Dedifferentiated amniotic fluid mesenchymal stem cell (primary cell): ENCODE results near the gene TYSND1.
"Not testable (repeated sequence)": the region's sequence is repeated elsewhere in the genome, so short reads cannot be mapped to it uniquely, and the experiment has no call there.

Experiments
- DNase-seq: peaks from one replicate; pipeline ENCODE4 v3.0.0-alpha.2; 2016; ENCODE audit errors: extremely low spot score

The TYSND1 gene

DNA sequence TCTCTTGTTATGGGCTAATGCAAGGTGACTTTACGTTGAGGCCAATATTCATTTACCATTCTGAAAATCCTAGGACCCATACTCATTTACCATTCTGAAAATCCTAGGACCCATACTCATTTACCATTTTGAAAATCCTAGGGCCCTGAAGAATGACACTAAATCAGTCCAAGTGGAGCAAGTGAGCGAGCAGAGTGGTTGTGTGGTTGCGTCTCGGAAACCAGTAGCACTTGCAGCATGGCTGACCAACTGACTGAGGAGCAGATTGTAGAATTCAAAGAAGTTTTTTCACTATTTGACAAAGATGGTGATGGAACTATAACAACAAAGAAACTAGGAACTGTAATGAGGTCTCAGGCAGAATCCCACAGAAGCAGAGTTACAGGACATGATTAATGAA lies 16.9 kb upstream of the TYSND1 start:
- DNase-seq: no peak

DNA sequence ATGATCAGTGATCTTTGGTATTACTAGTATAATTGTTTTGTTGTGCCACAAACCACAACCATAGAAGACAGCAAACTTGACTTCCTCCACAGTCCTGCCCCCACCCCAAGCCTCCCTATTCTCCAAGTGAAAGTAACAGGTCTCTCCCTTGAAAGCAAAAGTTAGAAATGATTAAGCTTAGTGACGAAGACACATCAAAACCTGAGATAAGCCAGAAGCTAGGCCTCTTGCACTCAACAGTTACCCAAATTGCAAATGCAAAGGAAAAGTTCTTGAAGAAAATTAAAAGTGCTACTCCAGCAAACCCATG lies 16.3 kb upstream of the TYSND1 start:
- no peak for DNase-seq

DNA sequence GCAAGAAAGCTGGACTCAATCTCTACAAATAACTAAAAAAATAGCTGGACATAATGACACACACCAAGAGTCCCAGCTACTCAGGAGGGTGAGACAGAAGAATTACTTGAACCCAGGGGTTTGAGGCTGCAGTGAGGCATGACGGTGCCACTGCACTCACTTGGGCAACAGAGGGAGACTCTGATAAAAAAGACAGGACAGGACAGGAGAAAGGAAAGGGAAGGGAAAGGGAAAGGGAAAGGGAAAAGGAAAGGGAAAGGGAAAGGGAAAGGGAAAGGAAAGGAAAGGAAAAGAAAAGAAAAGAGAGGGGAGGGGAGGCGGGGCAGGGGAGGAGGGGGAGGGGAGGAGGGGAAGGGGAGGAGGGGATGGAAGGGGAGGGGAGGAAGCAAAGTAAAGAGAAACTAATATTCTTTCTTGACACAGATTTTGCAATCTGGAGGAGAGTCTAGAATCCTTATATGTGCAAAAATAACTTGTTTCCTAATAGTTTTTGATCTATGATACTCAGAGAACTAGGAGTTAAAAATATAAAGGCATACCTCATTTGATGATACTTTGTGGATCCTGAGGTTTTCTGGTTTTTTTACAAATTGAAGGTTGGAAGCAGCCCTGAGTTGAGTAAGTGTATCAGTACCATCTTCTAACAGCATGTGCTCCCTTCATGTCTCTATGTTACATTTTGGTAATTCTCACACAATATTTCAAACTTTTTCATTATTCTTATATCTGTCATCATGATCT lies 15.8 kb upstream of the TYSND1 start:
- DNase-seq: no peak

DNA sequence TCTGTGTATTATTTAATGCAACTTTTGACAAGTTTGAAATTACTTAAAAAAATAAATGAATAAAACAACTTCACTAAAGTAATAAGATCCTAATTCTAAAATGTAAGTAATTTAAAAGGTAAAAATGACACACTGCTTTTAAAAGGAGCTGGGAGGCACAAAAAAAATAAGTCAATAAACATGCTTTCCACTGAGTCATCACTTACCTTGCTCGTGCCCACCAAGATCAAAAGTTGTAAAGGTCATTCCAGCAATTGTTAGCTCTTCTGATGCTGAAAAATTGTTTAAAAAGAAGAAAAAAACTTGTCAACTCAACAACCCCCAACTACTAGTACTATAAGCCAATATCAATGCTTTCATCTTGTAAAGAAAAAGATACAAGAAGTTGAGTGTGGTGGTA lies 14.3 kb upstream of the TYSND1 start:
- no peak for DNase-seq

DNA sequence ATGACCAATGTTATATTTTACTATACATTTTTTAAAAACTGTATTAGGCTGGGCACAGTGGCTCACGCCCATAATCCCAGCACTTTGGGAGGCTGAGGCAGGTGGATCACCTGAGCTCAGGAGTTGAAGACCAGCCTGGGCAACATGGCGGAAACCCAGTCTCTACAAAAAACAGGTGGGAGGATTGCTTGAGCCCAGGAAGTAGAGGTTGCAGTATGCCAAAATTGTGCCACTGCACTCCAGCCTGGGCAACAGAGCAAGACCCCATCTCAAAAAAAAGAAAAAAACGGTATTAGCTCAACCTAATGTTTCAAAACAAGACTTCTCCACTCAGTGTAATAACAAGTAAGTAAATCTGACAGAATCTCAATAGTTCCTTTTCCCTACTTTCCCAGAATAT lies 12.9 kb upstream of the TYSND1 start:
- not testable (repeated sequence) for DNase-seq

DNA sequence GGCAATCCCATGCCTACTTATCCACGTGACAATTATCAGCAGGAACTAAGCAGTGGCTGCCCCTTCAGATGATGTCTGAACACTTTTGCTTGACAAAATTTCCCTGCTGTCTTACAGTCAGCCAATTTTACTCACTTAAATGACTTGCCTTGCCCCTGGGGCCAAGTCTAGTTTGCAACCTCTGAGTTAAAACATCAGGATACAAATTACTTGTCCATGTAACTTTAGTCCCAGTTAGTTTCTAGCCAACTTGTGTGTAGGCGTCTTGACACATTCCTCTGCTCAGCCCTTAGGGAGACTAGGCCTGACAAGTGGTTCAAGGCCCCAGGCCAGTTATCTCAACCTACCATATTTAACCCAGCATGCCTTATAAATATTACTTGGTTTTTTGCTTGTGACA lies 11.6 kb upstream of the TYSND1 start:
- DNase-seq: no peak

DNA sequence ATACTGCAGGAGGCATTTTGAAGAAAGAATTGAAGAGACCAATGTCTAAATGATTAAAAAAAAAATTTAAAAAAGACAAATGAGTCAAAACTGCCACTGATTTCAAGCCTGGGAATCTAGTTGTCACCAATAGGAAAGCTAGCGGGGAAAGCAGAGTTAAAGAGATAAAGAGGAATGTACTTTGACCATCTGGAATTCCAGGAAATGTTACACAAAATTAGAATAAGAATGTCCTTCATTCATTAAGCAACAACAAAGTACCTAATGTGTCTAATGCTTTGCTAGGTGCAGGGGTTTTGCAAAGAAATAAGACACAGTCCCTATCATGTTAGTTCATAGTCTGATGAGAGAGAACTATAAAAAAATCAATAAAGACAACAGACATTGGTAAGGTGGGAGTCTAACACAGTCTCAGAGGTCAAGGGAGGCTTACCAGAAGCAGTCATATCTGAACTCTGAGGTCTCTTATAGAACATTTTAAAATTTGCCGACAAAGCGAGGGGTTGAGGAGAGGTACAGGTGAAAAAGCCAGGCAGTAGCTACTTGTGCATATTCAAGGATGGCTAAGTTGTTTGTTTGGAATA lies 8.8 kb upstream of the TYSND1 start:
- DNase-seq: no peak

DNA sequence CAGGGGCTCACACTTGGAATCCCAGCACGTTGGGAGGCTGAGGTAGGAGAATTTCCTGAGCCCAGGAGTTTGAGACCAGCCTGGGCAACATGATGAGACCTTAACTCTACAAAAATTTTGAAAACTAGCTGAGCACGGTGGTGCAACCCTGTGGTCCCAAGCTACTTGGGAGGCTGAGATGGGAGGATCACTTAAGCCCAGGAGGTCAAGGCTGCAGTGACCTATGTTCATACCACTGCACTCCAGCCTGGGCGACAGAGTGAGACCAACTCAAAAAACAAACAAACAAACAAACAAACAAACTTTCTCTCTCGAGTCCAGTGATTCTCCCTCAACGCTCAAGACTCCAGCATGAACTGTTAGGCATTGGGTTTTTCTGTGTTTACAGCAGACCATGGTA lies 2.0 kb upstream of the TYSND1 start:
- no peak for DNase-seq

DNA sequence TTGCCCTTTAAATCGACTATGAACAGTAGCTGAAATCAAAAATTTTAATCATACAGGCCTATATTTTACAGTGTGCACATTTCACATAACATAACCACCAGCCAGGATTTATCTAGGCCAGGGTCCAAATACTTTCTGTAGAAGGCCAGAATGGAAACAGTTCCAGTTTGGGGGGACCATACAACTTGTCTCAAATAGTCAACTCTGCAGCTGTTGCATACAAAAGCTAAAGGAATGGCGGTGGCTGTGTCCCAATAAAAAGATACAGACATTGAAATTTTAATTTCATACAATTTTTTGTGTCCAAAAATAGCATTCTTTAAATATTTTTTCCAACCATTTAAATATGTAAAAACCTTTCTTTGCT lies 742 bp upstream of the TYSND1 start:
- no peak for DNase-seq

DNA sequence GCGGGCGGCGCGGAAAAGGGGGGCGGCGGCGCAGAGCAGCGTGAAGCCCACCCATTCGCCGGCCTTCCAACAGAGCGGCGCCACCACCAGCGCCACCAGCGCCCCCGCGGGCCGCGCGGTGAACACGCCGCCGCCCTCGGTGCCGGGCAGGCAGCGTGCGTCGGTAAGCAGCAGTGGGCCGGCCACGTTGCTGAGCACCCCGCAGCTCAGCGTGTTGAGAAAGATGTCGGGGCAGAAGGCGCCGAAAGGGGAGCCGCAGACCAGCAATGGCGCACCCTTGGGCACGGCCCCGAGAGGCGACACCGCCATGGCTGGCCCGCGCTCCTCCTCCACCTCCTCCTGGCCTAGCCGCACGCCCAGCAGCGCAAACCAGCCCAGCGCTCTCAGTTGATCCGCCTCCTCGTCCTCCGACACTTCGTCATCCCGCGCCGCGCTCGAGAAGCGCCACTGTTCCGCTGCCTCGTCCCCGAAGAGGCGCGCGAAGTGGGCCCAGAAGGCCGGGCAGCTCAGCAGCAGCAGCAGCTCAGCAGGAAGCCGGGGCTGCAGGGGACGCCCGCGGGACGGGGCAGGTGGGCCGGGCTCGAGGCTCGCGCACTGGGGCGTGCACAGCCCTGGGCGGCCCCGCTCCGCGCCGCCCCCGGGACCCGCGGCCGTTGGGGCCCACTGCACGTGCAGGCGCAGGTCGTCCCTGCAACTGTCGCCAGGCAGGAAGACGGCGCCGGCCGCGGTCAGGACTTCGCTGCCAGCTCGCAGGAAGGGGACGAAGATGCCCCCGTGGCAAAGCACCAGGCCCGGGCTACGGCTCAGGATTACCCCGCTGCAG lies 623 bp downstream of the TYSND1 start:
- peak; percentile 40 for DNase-seq

DNA sequence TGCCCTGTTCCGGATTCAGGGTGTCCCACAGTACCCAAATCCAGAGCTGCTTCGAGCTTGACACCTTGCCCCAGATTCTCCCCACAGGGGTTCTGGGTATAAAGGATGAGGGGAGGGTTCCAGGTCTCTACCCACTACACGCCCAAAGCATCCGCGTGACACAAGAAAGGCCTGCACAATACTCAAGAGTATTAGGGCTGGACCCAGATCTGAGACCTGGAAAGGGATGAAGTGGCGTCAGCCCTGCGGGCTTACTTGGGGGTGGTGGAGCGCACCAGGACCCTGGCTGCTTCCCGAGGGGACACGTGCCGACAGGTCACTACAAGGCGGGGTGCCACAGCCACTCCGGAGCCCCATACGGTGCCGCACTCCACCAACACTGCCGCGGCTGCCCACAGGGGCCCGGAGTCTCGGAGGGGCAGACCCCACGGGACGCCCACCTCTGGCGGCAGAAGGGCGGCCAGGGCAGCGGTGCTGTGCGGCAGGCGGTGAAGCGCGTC lies 1.3 kb downstream of the TYSND1 start:
- no peak for DNase-seq

DNA sequence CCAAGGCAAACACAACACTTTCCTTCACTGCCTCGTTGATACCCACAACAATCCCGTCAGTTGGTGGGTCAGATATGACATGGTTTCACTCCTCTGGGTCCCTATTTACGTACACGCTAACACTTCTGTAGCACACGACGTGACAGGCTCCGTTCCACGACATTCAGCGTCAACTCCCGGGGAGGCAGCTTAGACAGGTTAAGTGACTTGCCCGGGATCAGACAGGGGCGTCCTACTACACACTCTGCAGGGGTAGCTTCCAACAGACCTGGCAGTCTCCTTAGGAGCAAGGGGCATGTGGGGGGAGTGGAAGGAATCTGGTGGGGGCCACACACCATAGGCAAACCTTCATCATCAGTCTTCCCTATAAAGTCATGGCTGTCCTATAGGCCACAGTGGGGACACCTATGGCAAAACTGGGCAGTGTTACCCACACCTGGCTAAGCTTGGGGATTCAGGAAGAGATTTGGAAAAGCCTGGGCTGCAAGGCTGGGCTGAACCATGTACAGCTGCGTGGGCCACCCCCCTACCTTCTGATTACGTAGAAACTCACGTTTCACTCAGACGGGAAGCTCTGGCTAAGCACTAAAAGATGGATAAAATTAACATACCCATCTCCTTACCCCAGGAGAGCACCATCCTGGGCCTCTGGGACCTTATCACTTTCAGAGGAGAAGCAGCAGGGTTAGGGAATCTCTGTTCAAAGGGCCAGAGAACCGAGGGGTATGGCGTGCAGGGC lies 2.0 kb downstream of the TYSND1 start:
- DNase-seq: no peak

DNA sequence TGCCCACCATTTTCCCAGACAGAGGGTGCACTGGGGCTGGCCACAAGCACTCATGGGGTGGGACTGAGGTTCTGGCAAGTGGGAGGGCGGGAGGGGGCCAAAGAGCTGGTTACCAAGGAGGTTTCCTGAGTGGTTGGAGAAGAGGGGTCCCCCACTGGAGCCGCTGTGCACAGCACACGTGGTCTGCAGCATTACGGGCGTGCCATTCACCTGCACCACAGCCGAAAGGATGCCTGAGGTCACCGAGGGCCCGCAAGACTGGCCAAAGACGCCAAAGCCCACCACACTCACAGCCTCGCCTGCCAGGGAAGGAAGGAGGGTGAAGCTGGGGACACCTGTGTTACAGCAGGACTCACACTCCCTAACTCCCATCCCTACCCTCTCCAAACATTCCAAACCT lies 3.9 kb downstream of the TYSND1 start:
- no peak for DNase-seq

DNA sequence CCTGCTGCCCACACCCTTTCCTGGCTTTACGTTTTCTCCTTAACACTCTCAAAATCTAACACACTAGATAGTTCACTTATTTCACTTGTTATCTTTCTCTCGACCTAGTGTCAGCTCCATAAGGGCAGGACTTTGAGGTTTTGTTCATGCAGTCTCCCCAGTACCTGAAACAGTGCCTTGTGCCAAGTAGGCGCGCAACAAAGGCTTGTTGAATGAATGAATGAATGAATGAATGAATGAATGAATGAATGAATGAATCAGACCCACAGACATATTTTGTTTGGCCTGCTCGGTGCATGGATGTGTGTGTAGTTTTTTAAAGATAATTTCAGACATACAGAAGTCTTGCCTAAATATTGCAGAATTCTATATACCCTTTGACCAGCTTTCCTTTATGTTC lies 6.2 kb downstream of the TYSND1 start:
- no peak for DNase-seq

DNA sequence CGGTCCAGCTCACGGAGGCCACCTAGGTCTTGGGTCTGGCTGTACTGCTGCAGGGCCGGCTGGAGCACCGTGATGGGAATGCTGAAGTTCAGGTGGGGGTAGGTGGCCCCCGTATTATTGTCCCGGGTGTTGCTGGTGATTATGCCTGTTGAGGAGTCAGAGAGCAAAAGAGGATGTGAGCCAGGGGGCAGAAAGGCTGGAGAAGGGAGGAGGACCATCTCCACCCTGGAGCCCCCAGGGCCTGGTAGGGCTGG lies 6.6 kb downstream of the TYSND1 start:
- DNase-seq: no peak

DNA sequence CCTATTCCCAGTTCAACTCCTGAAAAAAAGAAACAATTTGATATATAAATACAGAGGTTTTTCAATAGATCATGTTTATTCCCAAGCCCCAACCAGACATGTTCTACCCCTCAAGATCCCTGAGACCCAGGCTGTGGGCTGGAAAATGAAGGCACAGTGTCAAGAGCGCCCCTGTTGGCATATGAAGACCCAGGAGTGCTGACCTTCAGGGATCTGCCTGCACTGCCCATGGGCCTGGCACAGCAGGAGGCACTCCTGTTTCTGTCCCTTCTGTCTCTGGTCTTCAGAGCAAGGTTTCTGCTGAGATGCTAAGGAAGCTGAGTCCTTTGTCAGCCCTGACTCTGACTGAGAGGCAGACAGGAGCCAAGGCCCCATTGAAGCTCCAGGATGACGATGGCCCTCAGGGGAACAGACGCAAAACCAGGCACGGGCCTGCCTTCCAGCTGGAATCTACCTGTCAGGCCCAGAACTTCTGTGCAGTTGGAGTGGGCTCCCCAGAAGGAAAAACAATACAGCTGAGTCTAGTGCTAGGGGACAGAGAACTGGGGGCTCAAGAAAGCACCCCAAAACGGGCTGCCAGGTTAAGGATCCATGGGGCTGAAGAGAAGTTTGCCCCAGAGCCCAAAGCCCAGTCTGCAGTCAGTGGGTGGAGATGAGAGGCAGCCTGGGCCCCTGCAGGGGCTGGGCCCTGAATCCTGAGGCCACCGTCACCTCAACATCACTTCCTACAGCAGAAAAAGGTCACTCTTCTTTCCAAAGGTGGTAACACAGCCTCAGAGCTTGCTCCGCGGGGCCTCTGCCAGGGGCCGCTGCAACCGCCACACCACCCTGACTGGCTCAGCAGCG lies 7.1 kb downstream of the TYSND1 start:
- DNase-seq: no peak

DNA sequence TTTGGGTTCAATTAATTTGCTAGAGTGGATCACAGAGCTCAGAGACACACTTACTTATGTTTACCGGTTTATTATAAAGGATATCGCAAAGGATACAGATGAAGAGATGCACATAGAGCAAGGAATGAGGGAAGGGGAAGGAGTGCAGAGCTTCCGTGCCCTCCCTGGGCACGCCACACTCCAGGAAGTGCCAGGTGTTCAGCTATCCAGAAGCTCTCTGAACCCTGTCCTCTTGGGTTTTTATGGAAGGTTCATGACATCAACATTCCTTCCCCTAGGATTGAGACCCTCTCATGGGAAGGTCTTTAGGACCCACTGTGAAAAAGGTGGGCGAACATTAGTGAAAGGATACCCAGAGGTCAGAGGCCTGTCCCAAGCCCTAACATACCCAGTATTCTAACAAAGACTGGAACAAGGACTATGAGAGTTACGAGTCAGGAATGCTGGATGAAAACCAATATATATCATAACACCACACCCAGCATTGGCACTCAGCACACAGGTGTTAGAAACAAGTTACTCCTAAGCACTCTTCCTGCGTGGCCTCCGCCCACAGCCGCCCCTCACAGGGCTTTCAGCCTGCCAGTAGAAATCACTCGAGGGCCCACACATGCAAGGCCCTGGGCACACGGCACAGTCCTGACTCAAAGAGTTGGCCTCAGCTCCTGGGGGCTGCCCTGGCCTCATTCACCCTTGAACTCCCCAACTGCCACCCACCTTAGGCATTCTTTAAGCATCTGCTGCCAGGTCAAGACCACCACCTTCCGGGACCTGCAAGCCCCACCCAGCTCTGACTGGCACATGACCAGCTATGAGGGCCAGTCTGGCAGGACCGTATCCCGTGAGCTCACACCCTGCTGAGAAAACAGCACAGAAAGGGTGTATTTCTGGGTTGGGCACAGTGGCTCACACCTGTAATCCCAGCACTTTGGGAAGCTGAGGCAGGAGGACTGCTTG lies 8.3 kb downstream of the TYSND1 start:
- no peak for DNase-seq

DNA sequence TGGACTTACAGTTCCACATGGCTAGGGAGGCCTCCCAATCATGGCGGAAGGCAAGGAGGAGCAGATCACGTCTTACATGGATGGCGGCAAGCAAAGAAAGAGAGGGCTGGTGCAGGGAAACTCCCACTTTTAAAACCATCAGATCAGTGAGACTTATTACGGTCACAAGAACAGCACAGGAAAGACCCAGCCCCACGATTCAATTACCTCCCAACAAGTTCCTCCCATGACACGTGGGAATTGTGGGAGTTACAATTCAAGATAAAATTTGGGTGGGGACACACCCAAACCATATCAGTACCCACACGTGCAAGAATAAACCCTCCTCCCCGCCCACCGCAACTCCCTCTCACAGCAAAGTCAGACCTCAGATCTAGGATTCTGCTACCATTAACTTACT lies 9.4 kb downstream of the TYSND1 start:
- no peak for DNase-seq

DNA sequence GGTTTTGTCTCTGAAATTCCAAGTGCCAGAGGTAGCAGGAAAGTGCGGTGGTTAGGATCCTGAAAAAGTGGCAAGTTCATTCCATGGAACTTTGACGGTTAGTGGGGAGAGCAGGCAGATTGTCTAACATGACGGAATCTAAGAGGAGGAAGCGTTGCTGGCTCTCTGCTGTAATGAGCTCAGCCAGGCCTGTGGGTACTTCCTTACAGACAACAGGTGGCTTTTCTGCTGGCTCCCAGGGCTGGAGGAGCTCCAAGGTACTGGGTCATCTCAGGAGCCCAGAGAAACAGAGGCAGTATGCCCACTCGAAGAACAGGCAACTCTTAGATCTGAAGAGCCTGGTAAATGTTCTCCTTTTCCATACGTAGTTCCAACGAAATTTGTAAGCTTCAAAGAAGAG lies 10.8 kb downstream of the TYSND1 start:
- DNase-seq: no peak

DNA sequence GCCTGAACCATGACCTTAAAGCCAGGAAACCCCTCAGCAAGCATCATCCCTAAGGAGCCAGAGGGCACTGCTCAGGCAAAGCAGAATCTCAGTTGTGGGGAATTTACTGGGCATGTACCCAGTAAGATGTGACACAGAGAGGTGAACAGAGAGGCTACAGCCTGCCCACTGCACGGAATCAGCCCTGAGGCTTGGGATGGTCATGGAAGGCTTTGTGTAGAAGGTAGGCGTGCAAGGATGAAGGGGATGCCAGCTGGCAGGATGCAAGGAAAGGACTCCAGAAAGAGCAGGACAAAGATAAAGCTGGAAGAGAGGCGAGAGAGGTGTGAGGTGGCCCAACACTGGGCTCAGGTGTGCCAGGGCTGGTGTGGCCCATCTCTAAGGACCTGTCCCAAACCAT lies 11.5 kb downstream of the TYSND1 start:
- DNase-seq: no peak
